Measurements from ENCODE around the gene ORM1. TPM values are rescaled to one million over a fixed set of nuclear protein-coding genes. Genes with fewer than 3 reads are reported as not detected.

Gene ORM1
- total RNA-seq, 2 donors from 2014 or later: not detected

DNA sequence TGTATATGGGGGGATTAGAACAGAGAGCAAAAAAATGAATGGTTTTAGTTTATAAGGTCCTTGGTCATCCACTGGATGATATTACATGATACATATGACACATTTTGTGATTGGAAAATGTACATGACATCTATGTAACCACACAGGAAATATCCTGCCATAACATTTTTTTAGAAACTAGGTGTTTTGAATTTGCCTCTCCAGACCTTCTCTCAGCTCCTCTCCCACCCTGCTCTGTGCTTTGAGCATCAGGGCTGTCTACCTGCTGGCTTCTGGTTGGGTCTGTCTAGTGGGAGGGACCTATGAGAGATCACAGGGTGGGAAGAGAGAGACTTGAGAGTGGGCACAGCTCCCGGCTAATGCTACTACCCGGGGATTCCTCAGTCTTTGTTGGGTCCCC lies 40.5 kb downstream of the ORM1 start:
- no peak overlapping the region for H3K27ac ChIP-seq
- no peaks in the 10 kb centered on the region for H3K4me1 ChIP-seq (replicated peaks)
- intact Hi-C loops (cut with DNase I): no loop called here
- DNase-seq (ENCODE audit: low spot score): no peak
- no peaks in the 10 kb centered on the region for H3K27me3 ChIP-seq (replicated peaks; ENCODE audit: insufficient read depth)
- TF ChIP-seq POLR2AphosphoS5 (IDR thresholded peaks at IDR 0.05) (no peak), POLR2A (IDR thresholded peaks at IDR 0.05) (no peak)
- TF ChIP-seq, protein P1, sequence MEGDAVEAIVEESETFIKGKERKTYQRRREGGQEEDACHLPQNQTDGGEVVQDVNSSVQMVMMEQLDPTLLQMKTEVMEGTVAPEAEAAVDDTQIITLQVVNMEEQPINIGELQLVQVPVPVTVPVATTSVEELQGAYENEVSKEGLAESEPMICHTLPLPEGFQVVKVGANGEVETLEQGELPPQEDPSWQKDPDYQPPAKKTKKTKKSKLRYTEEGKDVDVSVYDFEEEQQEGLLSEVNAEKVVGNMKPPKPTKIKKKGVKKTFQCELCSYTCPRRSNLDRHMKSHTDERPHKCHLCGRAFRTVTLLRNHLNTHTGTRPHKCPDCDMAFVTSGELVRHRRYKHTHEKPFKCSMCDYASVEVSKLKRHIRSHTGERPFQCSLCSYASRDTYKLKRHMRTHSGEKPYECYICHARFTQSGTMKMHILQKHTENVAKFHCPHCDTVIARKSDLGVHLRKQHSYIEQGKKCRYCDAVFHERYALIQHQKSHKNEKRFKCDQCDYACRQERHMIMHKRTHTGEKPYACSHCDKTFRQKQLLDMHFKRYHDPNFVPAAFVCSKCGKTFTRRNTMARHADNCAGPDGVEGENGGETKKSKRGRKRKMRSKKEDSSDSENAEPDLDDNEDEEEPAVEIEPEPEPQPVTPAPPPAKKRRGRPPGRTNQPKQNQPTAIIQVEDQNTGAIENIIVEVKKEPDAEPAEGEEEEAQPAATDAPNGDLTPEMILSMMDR (IDR thresholded peaks at IDR 0.05): no peak
- WGBS: 44% methylated on average over 2 of the region's 2 CpGs
- peaks cover 0 to 19% of the 10 kb centered on the region in 2 donors for H3K36me3 ChIP-seq
- no peaks in the 10 kb centered on the region for H3K9me3 ChIP-seq
- H3K4me3 ChIP-seq: no peak overlapping the region

DNA sequence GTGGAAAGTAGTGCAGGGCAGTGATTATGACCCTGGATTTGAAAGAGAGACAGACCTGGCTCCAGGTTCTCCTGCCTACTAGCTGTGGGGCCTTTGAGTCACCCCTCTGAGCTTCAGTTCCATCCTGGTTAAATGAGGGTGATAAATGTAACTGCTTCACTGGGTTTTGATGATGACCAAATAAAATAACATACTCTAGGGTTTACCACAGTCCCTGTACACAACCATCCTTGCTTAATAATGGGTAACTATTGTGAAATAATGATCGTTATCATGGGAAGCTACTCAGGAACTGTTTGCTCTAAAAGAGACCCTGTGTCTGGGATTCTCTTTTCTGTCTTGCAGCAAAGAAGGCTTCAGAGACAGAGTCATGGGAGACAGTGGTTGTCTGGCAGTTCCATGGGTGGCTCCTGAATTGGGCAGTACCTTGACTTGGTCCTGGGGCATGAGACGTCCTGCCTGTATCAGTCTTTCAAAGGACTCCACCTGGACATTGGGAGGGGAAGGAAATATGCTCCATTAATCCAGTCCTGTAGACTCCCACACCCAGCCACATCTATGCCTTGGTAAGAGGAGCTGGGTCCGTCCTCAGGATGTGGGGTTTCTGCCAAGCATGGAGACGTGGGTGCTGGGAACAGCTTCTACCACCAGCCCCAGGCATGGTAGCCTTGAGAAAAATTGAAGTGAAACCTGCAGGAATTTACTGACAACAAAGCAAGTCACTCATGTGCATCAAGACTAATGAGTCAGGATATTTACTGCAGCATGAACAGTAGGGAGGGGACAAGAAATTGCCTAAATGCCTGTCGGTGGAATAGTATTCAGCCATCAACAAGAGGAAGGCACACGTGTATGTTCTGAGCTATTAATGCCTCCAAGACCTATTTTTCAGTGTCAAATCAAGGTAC lies 41.5 kb downstream of the ORM1 start:
- H3K4me1 ChIP-seq (replicated peaks): no peaks in the 10 kb centered on the region
- peak overlapping the region in 1 of 2 donors; percentile 32 for H3K27ac ChIP-seq
- H3K36me3 ChIP-seq: peaks cover 0 to 15% of the 10 kb centered on the region in 2 donors

GRCh38 chr9:114365194-114365593 lies 42.3 kb downstream of the ORM1 start:
- peak overlapping the region in 1 of 2 donors; percentile 32 for H3K27ac ChIP-seq
- peaks cover 0 to 6% of the 10 kb centered on the region in 2 donors for H3K36me3 ChIP-seq
- intact Hi-C loops (cut with DNase I): no loop called here
- DNase-seq (ENCODE audit: low spot score): no peak
- H3K9me3 ChIP-seq: no peaks in the 10 kb centered on the region
- no peaks in the 10 kb centered on the region for H3K27me3 ChIP-seq (replicated peaks; ENCODE audit: insufficient read depth)
- H3K4me3 ChIP-seq: no peak overlapping the region
- TF ChIP-seq, protein P1 (IDR thresholded peaks at IDR 0.05): no peak
- TF ChIP-seq POLR2AphosphoS5 (IDR thresholded peaks at IDR 0.05): no peak
- TF ChIP-seq POLR2A (IDR thresholded peaks at IDR 0.05): no peak
- 96% methylated on average over 2 of the region's 2 CpGs for WGBS
- no peaks in the 10 kb centered on the region for H3K4me1 ChIP-seq (replicated peaks)

More for the DNA sequence above, 41.5 kb downstream of the ORM1 start:
- H3K4me3 ChIP-seq: no peak overlapping the region
- no peaks in the 10 kb centered on the region for H3K27me3 ChIP-seq (replicated peaks; ENCODE audit: insufficient read depth)
- intact Hi-C loops (cut with DNase I): no loop called here
- TF ChIP-seq, protein P1 (IDR thresholded peaks at IDR 0.05): no peak
- TF ChIP-seq POLR2AphosphoS5 (IDR thresholded peaks at IDR 0.05): peak; percentile 10
- DNase-seq (ENCODE audit: low spot score): no peak
- 47% methylated on average over 6 of the region's 6 CpGs for WGBS
- no peaks in the 10 kb centered on the region for H3K9me3 ChIP-seq

DNA sequence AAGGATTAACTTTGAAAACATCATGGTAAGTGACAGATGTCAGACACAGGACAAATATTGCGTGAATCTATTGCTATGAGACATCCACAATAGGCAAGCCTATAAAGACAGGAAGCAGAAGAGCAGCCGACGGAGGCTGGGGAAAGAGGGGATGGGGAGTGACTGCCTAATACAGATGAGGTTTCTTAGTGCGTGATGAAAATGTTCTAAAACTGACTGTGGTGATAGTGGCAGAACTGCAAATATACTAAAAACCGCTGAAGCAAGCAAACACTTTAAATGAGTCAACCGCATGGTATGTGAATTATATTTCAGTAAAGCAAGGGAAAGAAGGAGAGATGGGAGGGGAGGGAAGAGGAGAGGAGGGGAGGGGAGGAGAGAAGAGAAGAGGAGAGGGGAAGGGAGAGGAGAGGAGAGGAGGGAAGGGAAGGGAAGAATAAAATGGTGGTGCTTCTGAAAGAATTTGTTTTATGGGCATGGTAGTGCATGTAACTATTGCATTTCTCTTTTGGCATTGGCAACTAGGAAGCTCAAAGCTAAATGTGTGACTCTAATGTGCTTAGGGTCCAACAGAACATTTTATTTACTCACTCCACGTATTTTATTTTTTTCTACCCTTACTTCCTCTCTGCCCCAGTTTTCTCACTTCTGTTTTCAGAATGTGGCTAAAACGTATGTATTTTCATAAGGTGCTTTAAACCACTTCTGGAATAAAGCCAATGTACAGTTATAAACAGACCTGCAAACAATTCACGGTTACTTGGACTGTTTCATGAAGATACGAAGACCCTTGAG lies 43.6 kb downstream of the ORM1 start:
- intact Hi-C loops (cut with DNase I): no loop called here

DNA sequence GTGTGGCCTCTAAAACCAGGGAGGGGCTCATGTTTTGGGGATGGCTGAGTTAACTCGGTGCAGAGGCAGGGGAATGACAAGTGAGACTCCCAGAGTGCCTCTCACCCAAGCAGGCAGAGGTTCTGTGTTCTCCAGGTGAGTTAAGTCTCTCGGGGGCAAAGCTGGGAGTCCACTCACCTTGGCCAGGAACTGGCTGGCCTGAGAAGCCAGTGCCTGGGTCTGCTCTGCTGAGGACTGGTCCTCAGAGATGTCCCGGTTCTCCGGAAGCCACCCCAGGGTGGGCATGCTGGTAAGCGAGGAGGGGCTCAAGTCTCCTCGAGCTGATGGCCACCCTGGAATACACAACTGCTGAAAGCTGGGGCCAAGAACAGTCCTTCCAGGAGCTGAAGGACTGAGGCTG lies 44.5 kb downstream of the ORM1 start:
- TF ChIP-seq POLR2A (IDR thresholded peaks at IDR 0.05): no peak
- no peak for TF ChIP-seq POLR2AphosphoS5 (IDR thresholded peaks at IDR 0.05)
- TF ChIP-seq, protein P1 (IDR thresholded peaks at IDR 0.05): no peak
- no peaks in the 10 kb centered on the region for H3K4me1 ChIP-seq (replicated peaks)

More for the DNA sequence above, 43.6 kb downstream of the ORM1 start:
- Histone ChIP-seq H3K27me3 (replicated peaks; ENCODE audit: insufficient read depth) (no peaks in the 10 kb centered on the region), H3K27ac (peak overlapping the region in 1 of 2 donors; percentile 3), H3K9me3 (no peaks in the 10 kb centered on the region), H3K36me3 (no peaks in the 10 kb centered on the region), H3K4me1 (replicated peaks) (no peaks in the 10 kb centered on the region), H3K4me3 (no peak overlapping the region)
- DNase-seq (ENCODE audit: low spot score): no peak
- 48% methylated on average over 10 of the region's 10 CpGs for WGBS
- no peak for TF ChIP-seq POLR2A (IDR thresholded peaks at IDR 0.05)

More for the DNA sequence above, 44.5 kb downstream of the ORM1 start:
- no peak overlapping the region for H3K4me3 ChIP-seq
- intact Hi-C loops (cut with DNase I): no loop called here
- H3K9me3 ChIP-seq: no peaks in the 10 kb centered on the region
- H3K27me3 ChIP-seq (replicated peaks; ENCODE audit: insufficient read depth): no peaks in the 10 kb centered on the region
- no peak overlapping the region for H3K27ac ChIP-seq
- no peak for DNase-seq (ENCODE audit: low spot score)
- WGBS: 75% methylated on average over 6 of the region's 6 CpGs
- H3K36me3 ChIP-seq: no peaks in the 10 kb centered on the region
